DND-41 (cell line): ENCODE measurements around the gene SCNN1B.
"Not testable (repeated sequence)": the region's sequence is repeated elsewhere in the genome, so short reads cannot be mapped to it uniquely, and the experiment has no call there.

ENCODE experiments used
- ATAC-seq: fragments of 200-7000 bp; cut with Tn5 transposase; 3 replicates; pipeline ENCODE4 v1.9.1; 2021; ENCODE audit warnings: low read depth; ENCODE audit not compliant: insufficient read depth
- DNase-seq: peaks from one replicate; pipeline ENCODE4 v3.0.0-alpha.2; 2020
- H2AFZ ChIP-seq: 2 replicates; pipeline ENCODE4 v1.6.0; 2012; ENCODE audit warnings: low read depth, low read length
- H3K27ac ChIP-seq: 2 replicates; pipeline ENCODE4 v1.5.1; 2012; ENCODE audit warnings: low read length, inconsistent platforms
- H3K27me3 ChIP-seq: fragments of 200-600 bp; sonication (generic); 2 replicates; pipeline ENCODE4 v1.6.0; 2012; ENCODE audit warnings: low read length, mild to moderate bottlenecking, inconsistent platforms; ENCODE audit not compliant: insufficient read depth, poor library complexity
- H3K36me3 ChIP-seq: 2 replicates; pipeline ENCODE4 v1.5.1; 2012; ENCODE audit warnings: low read length, inconsistent platforms; ENCODE audit not compliant: insufficient read depth
- H3K4me1 ChIP-seq: 2 replicates; pipeline ENCODE4 v1.5.1; 2012; ENCODE audit warnings: mild to moderate bottlenecking, low read length; ENCODE audit not compliant: insufficient read depth
- H3K4me2 ChIP-seq: 2 replicates; pipeline ENCODE4 v1.6.0; 2012; ENCODE audit warnings: mild to moderate bottlenecking, moderate library complexity, low read length, inconsistent platforms; ENCODE audit not compliant: insufficient read depth
- H3K4me3 ChIP-seq, 2 experiments: fragments of 200-600 bp in 1 of 2; shearing (Covaris generic) in 1 of 2; 2 replicates each; pipeline ENCODE4 v1.5.1; 2012 to 2016; ENCODE audit warnings: inconsistent platforms in 2 of 2, low read length in 2 of 2, mild to moderate bottlenecking in 2 of 2, low read depth in 1 of 2, moderate library complexity in 1 of 2
- H3K79me2 ChIP-seq: 2 replicates; pipeline ENCODE4 v1.6.0; 2012; ENCODE audit warnings: low read length, inconsistent platforms; ENCODE audit not compliant: insufficient read depth
- H3K9ac ChIP-seq: 2 replicates; pipeline ENCODE4 v1.6.0; 2012; ENCODE audit warnings: low read depth, mild to moderate bottlenecking, inconsistent platforms, low read length, moderate library complexity
- H3K9me3 ChIP-seq: 2 replicates; pipeline ENCODE4 v1.5.1; 2012; ENCODE audit warnings: low read length, moderate library complexity, mild to moderate bottlenecking, inconsistent platforms; ENCODE audit not compliant: insufficient read depth, severe bottlenecking
- H4K20me1 ChIP-seq: 2 replicates; pipeline ENCODE4 v1.6.0; 2012; ENCODE audit warnings: low read length; ENCODE audit not compliant: insufficient read depth
- CTCF ChIP-seq: IDR thresholded peaks from 2 replicates; pipeline ENCODE4 v1.5.1; 2012; ENCODE audit warnings: borderline replicate concordance, low read length, moderate library complexity, mild to moderate bottlenecking; ENCODE audit not compliant: poor library complexity, severe bottlenecking; ENCODE audit errors: extremely low read depth
- EZH2 ChIP-seq: IDR thresholded peaks from 3 replicates; pipeline ENCODE4 v1.6.1; 2012; ENCODE audit warnings: borderline replicate concordance, low read depth, mild to moderate bottlenecking, moderate library complexity, low read length, inconsistent platforms; ENCODE audit not compliant: severe bottlenecking

The SCNN1B gene

GRCh38 chr16:23379707-23380106, 77.6 kb downstream of the SCNN1B start:
- no peak for TF ChIP-seq CTCF
- no peak for TF ChIP-seq EZH2
- Histone ChIP-seq H4K20me1 (peaks cover 8% of the 10 kb centered on the region; the same call in 1 of the 2 replicates), H3K27me3 (no peaks in the 10 kb centered on the region), H3K9ac (no peak overlapping the region), H3K4me3 (no peak overlapping the region), H2AFZ (no peak overlapping the region), H3K4me2 (no peak overlapping the region), H3K79me2 (no peaks in the 10 kb centered on the region), H3K4me1 (no peaks in the 10 kb centered on the region), H3K27ac (no peak overlapping the region), H3K9me3 (no peaks in the 10 kb centered on the region), H3K36me3 (no peaks in the 10 kb centered on the region)
- ATAC-seq (no peak), DNase-seq (no peak)

GRCh38 chr16:23380501-23380951, 78.4 kb downstream of the SCNN1B start:
- Histone ChIP-seq H3K27me3 (no peaks in the 10 kb centered on the region), H3K79me2 (no peaks in the 10 kb centered on the region), H4K20me1 (peaks cover 6% of the 10 kb centered on the region; the same call in 1 of the 2 replicates), H3K36me3 (no peaks in the 10 kb centered on the region), H3K27ac (no peak overlapping the region), H3K4me2 (no peak overlapping the region), H3K9me3 (no peaks in the 10 kb centered on the region), H3K4me1 (no peaks in the 10 kb centered on the region), H3K9ac (no peak overlapping the region), H2AFZ (no peak overlapping the region), H3K4me3 (no peak overlapping the region)
- ATAC-seq (no peak), DNase-seq (no peak)
- no peak for TF ChIP-seq EZH2
- no peak for TF ChIP-seq CTCF

GRCh38 chr16:23381702-23382101, 79.6 kb downstream of the SCNN1B start:
- not testable (repeated sequence) for H3K36me3 ChIP-seq, H4K20me1 ChIP-seq, H3K9me3 ChIP-seq, H3K9ac ChIP-seq, H3K4me1 ChIP-seq, H3K4me3 ChIP-seq, DNase-seq, H3K27me3 ChIP-seq, H2AFZ ChIP-seq, H3K27ac ChIP-seq, H3K4me2 ChIP-seq, ATAC-seq, H3K79me2 ChIP-seq

GRCh38 chr16:23382279-23382678, 80.2 kb downstream of the SCNN1B start:
- Histone ChIP-seq H3K4me3 (no peak overlapping the region), H4K20me1 (no peaks in the 10 kb centered on the region), H3K9me3 (no peaks in the 10 kb centered on the region), H3K9ac (no peak overlapping the region), H3K4me2 (no peak overlapping the region), H3K27ac (no peak overlapping the region), H3K36me3 (no peaks in the 10 kb centered on the region), H3K4me1 (no peaks in the 10 kb centered on the region), H3K27me3 (no peaks in the 10 kb centered on the region), H3K79me2 (no peaks in the 10 kb centered on the region), H2AFZ (no peak overlapping the region)
- no peak for TF ChIP-seq EZH2
- TF ChIP-seq CTCF = no peak
- ATAC-seq (no peak), DNase-seq (no peak)
